Measurements from ENCODE around the gene MYO5C. TPM values are rescaled to one million over a fixed set of nuclear protein-coding genes. Genes with fewer than 3 reads are reported as not detected.

MYO5C gene
- total and polyA plus RNA-seq, 2 of the 4 experiments (the other 2 are of a cell fraction), result under 0.01 to 0.03 TPM

GRCh38 chr15:52283281-52283680 lies 12.3 kb downstream of the MYO5C start:
- ATAC-seq (ENCODE audit: low read depth) (no peak), DNase-seq (no peak)
- no TSS peak for BruUV-seq (replicated peaks)
- Histone ChIP-seq H3K4ac (ENCODE audit: low read depth, low read length) (no peak overlapping the region), H3K79me1 (ENCODE audit: low read depth in 1 of 2, low read length in 2 of 2) (no peaks in the 10 kb centered on the region), H2AFZ (replicated peaks; ENCODE audit: low read length, poor library complexity) (no peak overlapping the region), H2AK9ac (replicated peaks; ENCODE audit: low read depth, low read length, poor library complexity) (no peak overlapping the region), H2BK20ac (ENCODE audit: low read depth, low read length) (no peak overlapping the region), H3K9me3 (ENCODE audit: control insufficient read depth, insufficient read depth, low read length) (no peaks in the 10 kb centered on the region), H4K91ac (ENCODE audit: insufficient read depth, low read depth, low read length) (no peak overlapping the region), H3K56ac (ENCODE audit: extremely low read depth, insufficient read depth, low read length) (no peak overlapping the region), H3K9me1 (ENCODE audit: insufficient read depth, low read length) (peaks cover 3% of the 10 kb centered on the region; the same call in 1 of the 2 replicates), H4K5ac (ENCODE audit: low read depth, low read length) (no peak overlapping the region), H3K9ac (ENCODE audit: low read depth, low read length) (no peak overlapping the region), H2BK5ac (ENCODE audit: low read depth, low read length, poor library complexity, severe bottlenecking) (no peak overlapping the region), H2AK5ac (ENCODE audit: low read depth, low read length) (no peak overlapping the region), H3K23ac (ENCODE audit: low read depth, low read length) (no peak overlapping the region), H3K18ac (ENCODE audit: low read depth, low read length) (no peak overlapping the region), H3K4me2 (ENCODE audit: low read depth, low read length) (no peak overlapping the region), H3K14ac (replicated peaks; ENCODE audit: low read depth, low read length) (no peak overlapping the region), H3K27me3 (ENCODE audit: control insufficient read depth, insufficient read depth, low read length) (peaks cover 30% of the 10 kb centered on the region), H2BK120ac (ENCODE audit: low read depth, low read length) (no peak overlapping the region), H3K4me3 (ENCODE audit: insufficient read depth, low read depth, low read length) (no peak overlapping the region), H2BK15ac (ENCODE audit: low read depth, low read length) (no peak overlapping the region), H3K36me3 (ENCODE audit: control insufficient read depth, insufficient read depth, low read length) (no peaks in the 10 kb centered on the region), H3K27ac (ENCODE audit: insufficient read depth, low read length) (no peak overlapping the region), H3K4me1 (ENCODE audit: control insufficient read depth, insufficient read depth, low read length) (peaks cover 3% of the 10 kb centered on the region; the same call in 1 of the 2 replicates), H4K20me1 (ENCODE audit: insufficient read depth, low read length) (no peaks in the 10 kb centered on the region), H4K8ac (ENCODE audit: low read depth in 2 of 2, low read length in 2 of 2) (no peak overlapping the region)
- no CpG with 5 or more reads among the region's 6 CpGs for WGBS, 2 experiments (ENCODE audit: extremely low coverage in 2 of 2, insufficient read length in 1 of 2)
- ChIA-PET POLR2A (ENCODE audit: unreplicated experiment) (no interaction called here), CTCF (no interaction called here)
- TF ChIP-seq USF2 (IDR thresholded peaks at IDR 0.05; ENCODE audit: low read depth, low read length) (no peak), NFE2L2 (IDR thresholded peaks at IDR 0.05; ENCODE audit: low read depth, low read length) (no peak)
- intact Hi-C loops (cut with micrococcal nuclease) (no loop called here), in situ Hi-C loops (cut with MboI; ENCODE audit: low sequenced_read_pairs) (no loop called here), dilution Hi-C loops (cut with HindIII; ENCODE audit: low sequenced_read_pairs, unreplicated experiment) (no loop called here)
